ENCODE measurements around the gene TMOD2.

Gene TMOD2

DNA sequence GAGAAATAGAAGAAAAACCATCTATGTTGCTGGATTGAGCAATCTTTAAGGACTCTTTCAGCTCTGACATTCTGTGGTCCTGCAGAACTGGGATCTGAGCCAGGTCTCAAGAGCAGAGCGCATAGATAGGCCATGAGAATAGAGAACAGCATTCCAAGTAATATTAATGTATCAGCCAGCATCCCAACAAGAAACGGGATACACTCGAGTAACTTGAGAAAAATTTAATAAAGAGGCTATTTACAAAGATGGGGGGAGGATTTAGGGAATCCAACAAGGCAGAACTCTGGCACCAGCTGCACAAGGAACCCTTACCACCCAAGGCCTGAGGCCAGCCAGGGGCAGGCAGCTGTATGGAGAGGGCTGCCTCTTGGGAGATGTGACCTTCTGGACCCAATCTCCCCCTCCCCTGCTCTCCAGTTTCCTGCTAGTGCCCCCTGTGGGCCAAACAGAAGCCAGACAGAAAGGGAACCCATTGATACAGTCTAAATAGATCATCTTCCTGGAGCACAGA, 8.2 kb downstream of the TMOD2 start:
- TF ChIP-seq, protein P1, sequence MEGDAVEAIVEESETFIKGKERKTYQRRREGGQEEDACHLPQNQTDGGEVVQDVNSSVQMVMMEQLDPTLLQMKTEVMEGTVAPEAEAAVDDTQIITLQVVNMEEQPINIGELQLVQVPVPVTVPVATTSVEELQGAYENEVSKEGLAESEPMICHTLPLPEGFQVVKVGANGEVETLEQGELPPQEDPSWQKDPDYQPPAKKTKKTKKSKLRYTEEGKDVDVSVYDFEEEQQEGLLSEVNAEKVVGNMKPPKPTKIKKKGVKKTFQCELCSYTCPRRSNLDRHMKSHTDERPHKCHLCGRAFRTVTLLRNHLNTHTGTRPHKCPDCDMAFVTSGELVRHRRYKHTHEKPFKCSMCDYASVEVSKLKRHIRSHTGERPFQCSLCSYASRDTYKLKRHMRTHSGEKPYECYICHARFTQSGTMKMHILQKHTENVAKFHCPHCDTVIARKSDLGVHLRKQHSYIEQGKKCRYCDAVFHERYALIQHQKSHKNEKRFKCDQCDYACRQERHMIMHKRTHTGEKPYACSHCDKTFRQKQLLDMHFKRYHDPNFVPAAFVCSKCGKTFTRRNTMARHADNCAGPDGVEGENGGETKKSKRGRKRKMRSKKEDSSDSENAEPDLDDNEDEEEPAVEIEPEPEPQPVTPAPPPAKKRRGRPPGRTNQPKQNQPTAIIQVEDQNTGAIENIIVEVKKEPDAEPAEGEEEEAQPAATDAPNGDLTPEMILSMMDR (IDR thresholded peaks at IDR 0.05; ENCODE audit: extremely low read depth, missing control alignments), result peak; percentile 30
- no peak for DNase-seq (ENCODE audit: low spot score)

DNA sequence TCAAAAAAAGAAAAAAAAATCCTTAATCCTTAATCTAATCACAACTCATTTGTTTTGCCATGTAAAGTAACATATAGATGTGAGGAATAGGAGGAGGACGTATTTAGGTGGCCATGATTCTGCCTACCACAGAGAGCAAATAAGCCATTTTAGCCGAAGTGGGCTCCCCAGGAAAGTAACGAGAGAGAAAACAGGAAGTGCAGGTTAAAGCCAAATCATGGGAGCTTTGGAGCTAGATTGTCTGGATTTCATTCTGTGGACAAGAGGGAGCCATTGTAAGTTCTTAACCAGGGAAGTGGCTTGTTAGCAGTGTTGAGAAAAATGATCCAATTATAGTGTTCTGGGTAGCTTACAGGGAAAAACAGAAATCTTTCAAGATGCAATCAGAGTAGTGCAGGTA, 9.4 kb downstream of the TMOD2 start:
- TF ChIP-seq, protein P1 (IDR thresholded peaks at IDR 0.05; ENCODE audit: extremely low read depth, missing control alignments), result no peak
- no peak for DNase-seq (ENCODE audit: low spot score)

DNA sequence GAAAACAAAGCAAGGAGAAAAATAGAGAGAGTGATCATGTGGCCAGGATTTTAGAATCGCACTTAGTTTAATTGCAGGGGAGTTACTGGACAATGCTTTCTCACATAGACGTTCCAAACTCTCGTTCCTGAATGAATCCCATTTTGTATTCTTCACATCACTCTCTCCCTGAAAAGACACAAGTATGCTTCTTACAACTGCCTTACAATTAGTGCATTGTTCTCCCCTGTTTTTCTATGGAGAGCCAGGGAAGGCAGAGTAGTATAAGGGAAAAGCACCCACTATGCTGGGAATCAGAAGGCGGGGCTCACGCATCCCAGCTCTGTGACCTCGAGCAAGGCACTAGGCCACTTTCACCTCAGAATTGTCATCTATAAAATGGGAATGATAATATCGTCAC, 14.4 kb downstream of the TMOD2 start:
- TF ChIP-seq, protein P1 (IDR thresholded peaks at IDR 0.05; ENCODE audit: extremely low read depth, missing control alignments), result no peak

DNA sequence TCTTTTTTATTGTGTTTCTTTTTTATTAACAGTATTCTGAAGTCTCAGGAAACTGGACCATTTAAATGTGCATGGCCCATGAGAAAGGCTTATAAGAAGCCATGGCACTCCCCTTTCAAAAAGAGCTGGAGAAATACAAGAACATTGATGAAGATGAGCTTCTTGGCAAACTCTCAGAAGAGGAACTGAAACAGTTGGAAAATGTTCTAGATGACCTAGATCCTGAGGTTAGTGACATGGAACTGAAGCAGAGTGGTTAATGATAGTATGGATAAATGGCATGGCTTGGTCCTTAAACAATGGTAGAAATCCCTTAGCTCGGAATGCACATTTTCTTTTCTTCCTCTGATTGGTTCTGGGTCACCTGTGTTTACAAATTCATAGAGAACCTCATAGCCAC, 14.9 kb downstream of the TMOD2 start:
- TF ChIP-seq, protein P1 (IDR thresholded peaks at IDR 0.05; ENCODE audit: extremely low read depth, missing control alignments), result no peak
- DNase-seq (ENCODE audit: low spot score), result no peak

More for the DNA sequence above, 14.4 kb downstream of the TMOD2 start:
- DNase-seq (ENCODE audit: low spot score), result no peak

DNA sequence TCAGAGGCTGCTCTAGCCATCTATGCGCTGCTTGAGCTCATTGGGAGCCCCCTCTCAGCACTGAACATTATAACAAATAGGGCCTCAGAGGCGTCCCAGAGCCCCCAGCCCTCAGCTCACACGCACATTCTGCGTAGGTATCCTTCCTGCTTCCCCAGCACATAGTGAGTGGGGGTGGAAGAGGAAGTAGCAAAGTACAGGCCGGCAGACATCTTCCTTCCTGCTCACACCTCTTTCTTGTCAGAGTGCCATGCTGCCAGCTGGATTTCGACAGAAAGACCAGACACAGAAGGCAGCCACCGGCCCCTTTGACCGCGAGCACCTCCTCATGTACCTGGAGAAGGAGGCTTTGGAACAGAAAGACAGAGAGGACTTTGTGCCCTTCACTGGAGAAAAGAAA, 16.6 kb downstream of the TMOD2 start:
- DNase-seq (ENCODE audit: low spot score), result no peak
- TF ChIP-seq, protein P1 (IDR thresholded peaks at IDR 0.05; ENCODE audit: extremely low read depth, missing control alignments), result no peak

DNA sequence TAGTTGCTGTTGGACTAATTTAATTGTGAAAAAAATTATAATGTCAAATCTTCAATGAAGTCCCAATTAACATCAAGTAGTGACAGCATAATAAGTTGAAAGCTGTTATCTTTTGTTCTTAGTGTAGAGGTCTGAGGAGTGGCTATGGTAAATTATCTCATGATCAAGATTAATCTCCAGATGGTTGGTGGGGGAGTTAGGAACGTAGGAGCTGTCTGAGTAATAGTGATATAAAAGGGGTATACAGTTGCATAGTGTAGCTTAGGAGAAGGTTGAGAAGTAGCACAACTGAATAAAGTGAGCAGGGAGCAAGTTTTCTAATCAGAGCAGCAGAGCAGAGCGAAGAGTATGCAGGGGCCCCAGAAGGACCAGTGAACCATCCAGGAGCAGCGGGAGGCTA, 19.5 kb downstream of the TMOD2 start:
- no peak for DNase-seq (ENCODE audit: low spot score)
- TF ChIP-seq, protein P1 (IDR thresholded peaks at IDR 0.05; ENCODE audit: extremely low read depth, missing control alignments), result no peak

DNA sequence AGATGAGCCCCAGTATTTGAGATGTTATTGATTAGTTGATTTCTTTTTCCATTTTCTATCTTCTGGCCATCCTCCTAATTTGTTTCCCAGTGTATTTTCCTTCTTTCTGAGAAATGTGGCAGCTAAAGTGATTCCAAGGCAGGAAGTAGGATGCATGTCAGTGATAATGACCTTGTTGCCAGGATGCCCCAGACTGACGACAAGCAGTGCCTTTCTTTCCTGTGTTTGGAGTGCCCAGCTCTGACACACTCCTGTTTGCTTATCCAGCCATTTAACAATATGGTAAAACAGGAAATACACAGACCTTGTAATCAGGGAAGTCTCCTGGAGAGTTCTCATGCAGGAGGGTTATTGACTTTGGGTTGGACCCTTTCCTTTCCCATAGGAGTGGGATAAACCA, 20.4 kb downstream of the TMOD2 start:
- DNase-seq (ENCODE audit: low spot score), result no peak
- TF ChIP-seq, protein P1 (IDR thresholded peaks at IDR 0.05; ENCODE audit: extremely low read depth, missing control alignments), result no peak

All from GM20000 (cell line).